Adipose tissue (tissue), 3 donors: ENCODE results near the gene ZNF354C. TPM values are rescaled to one million over a fixed set of nuclear protein-coding genes. Genes with fewer than 3 reads are reported as not detected.

Experiments used
- polyA plus RNA-seq, 3 donors: library from polyadenylated mRNA; stranded (reverse); fragments of 200-250 nt; gene quantifications; one replicate each; pipeline ENCODE4 v1.2.3, GENCODE V29; 2013
- donor health status: healthy with polysubstance abuse.
- donor health status: Bipolar disorder and iron deficiency.
- donor health status: healthy.

The ZNF354C gene
- polyA plus RNA-seq, 3 donors, result 1.2 to 2.0 (median 1.3) TPM

Other genes with a start within 250 kb of the ZNF354C start
- 10 to 100 TPM in 1 of 3 donors, 1 to 10 TPM in 2; 5.5 to 10.3 (median 8.2) TPM for gene ZNF354B, start 200.4 kb upstream of the ZNF354C start, polyA plus RNA-seq
- 1 to 10 TPM in 1 of 3 donors, under 1 TPM in 2; 0.61 to 2.6 (median 0.94) TPM for gene ZFP2, start 164.5 kb upstream of the ZNF354C start, polyA plus RNA-seq
- 1 to 10 TPM in 1 of 3 donors, under 1 TPM in 2; 0.61 to 1.8 (median 0.72) TPM for gene ZNF454, start 119.2 kb upstream of the ZNF354C start, polyA plus RNA-seq
- not detected for gene GRM6, start 65.1 kb upstream of the ZNF354C start, polyA plus RNA-seq
- gene ZNF879, start 36.6 kb upstream of the ZNF354C start, polyA plus RNA-seq, result 1 to 10 TPM in 1 of 3 donors, under 1 TPM in 2; 0.90 to 1.2 (median 0.94) TPM